HEK293T (cell line): ENCODE results near the gene FER.

Experiments used
- ARNT ChIP-seq: fragments of 450-650 bp; IDR thresholded peaks from 2 replicates; pipeline ENCODE4 v1.6.1; 2017; ENCODE audit warnings: mild to moderate bottlenecking
- BHLHE40 ChIP-seq: fragments of 450-650 bp; IDR thresholded peaks from 2 replicates; pipeline ENCODE4 v1.6.1; 2016; ENCODE audit warnings: mild to moderate bottlenecking, moderate library complexity, borderline replicate concordance
- CTBP1 ChIP-seq: fragments of 450-650 bp; IDR thresholded peaks from 2 replicates; pipeline ENCODE4 v1.6.1; 2016; ENCODE audit warnings: borderline replicate concordance
- ELF4 ChIP-seq: fragments of 450-650 bp; IDR thresholded peaks from 2 replicates; pipeline ENCODE4 v1.6.1; 2017; ENCODE audit warnings: antibody characterized with exemption
- FOXA1 ChIP-seq: fragments of 450-650 bp; IDR thresholded peaks from 2 replicates; pipeline ENCODE4 v1.6.1; 2016; ENCODE audit warnings: mild to moderate bottlenecking
- FOXM1 ChIP-seq: fragments of 450-650 bp; IDR thresholded peaks from 2 replicates; pipeline ENCODE4 v1.6.1; 2017; ENCODE audit warnings: mild to moderate bottlenecking, borderline replicate concordance
- NFRKB ChIP-seq: fragments of 450-650 bp; IDR thresholded peaks from 2 replicates; pipeline ENCODE4 v1.6.1; 2016; ENCODE audit warnings: mild to moderate bottlenecking, moderate library complexity
- SP1 ChIP-seq: fragments of 450-650 bp; IDR thresholded peaks from 2 replicates; pipeline ENCODE4 v1.6.1; 2017
- SUZ12 ChIP-seq: fragments of 450-650 bp; IDR thresholded peaks from 2 replicates; pipeline ENCODE4 v1.6.1; 2016; ENCODE audit warnings: mild to moderate bottlenecking
- TARDBP ChIP-seq: fragments of 450-650 bp; IDR thresholded peaks from 2 replicates; pipeline ENCODE4 v1.6.1; 2016
- ZNF384 ChIP-seq: fragments of 450-650 bp; IDR thresholded peaks from 2 replicates; pipeline ENCODE4 v1.6.1; 2016
- TF ChIP-seq, protein P1 (sequence below): fragments of 450-650 bp; IDR thresholded peaks from 2 replicates; pipeline ENCODE4 v1.6.1; 2016

DNA sequence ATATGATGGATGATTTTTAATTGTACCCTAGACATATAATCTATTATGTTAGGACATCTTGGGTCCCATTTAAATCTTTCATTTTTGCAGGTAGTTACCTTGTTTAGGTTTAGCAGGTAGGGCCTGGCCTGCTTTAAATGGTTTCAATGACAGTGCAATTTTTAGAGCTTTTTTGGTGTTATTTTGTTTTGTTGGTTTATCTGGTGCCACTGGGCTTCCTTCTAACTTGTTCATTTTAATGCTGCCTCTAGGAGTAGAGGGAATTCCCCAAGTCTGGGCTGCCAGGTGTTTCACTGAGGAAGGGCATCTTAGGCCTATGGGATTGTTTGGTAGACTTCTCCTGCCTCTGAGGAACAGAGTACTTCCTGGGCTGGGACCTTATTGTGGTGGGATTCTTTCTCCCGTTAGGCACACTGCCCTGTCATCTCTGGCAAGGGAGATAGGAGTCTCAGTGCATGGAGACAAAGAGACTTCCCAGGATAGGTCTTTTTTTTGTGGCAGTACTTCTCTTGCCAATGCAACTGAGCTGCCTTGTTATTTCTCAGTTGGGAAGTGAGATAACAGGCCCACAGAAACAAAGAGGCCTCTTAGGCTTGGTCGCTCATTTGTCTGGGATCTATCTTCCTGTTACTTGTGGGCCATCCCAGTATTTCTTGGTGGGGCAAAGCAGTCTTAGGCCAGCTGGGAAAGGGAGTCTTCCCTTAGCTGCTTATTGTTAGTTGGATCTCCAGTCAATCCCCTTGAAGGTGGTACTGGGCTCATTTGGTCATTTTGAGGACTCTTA lies 282.9 kb downstream of the FER start:
- no peak for TF ChIP-seq BHLHE40
- no peak for TF ChIP-seq ARNT
- TF ChIP-seq ZNF384: no peak
- TF ChIP-seq TARDBP: no peak
- TF ChIP-seq FOXM1: no peak
- no peak for TF ChIP-seq CTBP1
- TF ChIP-seq, protein P1, sequence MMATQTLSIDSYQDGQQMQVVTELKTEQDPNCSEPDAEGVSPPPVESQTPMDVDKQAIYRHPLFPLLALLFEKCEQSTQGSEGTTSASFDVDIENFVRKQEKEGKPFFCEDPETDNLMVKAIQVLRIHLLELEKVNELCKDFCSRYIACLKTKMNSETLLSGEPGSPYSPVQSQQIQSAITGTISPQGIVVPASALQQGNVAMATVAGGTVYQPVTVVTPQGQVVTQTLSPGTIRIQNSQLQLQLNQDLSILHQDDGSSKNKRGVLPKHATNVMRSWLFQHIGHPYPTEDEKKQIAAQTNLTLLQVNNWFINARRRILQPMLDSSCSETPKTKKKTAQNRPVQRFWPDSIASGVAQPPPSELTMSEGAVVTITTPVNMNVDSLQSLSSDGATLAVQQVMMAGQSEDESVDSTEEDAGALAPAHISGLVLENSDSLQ: no peak
- TF ChIP-seq SP1: no peak
- TF ChIP-seq FOXA1: no peak
- no peak for TF ChIP-seq NFRKB
- no peak for TF ChIP-seq SUZ12
- TF ChIP-seq ELF4: no peak
